ENCODE data around the gene CMIP. TPM values are rescaled to one million over a fixed set of nuclear protein-coding genes. Genes with fewer than 3 reads are reported as not detected.
A peak's percentile ranks its signal among the peaks of the same experiment; 100 is the strongest.

CMIP gene
- total RNA-seq, 2 donors from 2014 or later, result 30.1 to 95.1 TPM

DNA sequence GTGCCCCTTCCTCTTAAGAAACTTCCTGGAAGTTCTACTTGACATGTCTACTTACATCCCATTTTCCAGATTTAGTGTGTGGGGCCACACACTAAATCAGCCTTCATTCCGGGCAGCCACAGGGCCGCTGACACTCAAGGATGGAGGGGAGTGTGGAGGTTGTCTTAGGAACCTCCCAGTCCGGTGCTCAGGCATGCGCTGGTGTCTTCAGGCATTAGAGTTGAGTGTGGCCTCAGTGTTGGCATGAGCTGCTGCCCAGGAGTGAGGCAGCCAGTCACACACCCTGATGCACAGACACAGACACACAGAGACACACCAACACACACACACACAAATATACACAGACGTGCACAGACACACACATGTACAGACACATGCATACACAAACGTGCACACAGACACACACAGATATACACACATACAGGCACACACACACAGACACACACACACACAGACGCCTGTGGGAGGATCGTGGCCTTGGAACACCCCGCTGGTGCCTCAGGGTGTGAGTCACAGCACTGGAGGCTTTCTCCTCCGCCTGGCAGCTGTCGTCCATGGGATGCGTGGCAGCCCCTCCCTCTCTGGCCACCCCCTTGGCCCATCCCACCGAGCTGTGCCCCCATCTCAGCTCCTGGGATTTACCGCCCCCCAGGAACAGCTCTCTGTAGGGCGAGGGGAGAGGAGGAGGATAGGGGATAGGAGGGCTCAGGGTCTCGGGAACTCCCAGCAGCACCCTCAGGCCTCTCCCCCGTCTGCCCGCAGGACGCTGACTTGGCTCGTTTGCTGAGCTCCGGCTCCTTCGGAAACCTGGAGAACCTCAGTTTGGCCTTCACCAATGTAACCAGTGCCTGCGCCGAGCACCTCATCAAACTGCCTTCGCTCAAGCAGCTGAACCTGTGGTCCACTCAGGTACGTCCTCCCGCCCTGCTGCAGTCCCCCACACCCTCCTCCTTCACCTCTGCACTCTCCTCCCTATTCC is 258.9 kb downstream of the CMIP start:
- peaks cover 6% of the 10 kb centered on the region for H3K4me1 ChIP-seq (replicated peaks)
- no peak overlapping the region for H3K4me3 ChIP-seq
- no peak for DNase-seq (ENCODE audit: low spot score)
- H3K27ac ChIP-seq, result no peak overlapping the region
- TF ChIP-seq, protein P1, sequence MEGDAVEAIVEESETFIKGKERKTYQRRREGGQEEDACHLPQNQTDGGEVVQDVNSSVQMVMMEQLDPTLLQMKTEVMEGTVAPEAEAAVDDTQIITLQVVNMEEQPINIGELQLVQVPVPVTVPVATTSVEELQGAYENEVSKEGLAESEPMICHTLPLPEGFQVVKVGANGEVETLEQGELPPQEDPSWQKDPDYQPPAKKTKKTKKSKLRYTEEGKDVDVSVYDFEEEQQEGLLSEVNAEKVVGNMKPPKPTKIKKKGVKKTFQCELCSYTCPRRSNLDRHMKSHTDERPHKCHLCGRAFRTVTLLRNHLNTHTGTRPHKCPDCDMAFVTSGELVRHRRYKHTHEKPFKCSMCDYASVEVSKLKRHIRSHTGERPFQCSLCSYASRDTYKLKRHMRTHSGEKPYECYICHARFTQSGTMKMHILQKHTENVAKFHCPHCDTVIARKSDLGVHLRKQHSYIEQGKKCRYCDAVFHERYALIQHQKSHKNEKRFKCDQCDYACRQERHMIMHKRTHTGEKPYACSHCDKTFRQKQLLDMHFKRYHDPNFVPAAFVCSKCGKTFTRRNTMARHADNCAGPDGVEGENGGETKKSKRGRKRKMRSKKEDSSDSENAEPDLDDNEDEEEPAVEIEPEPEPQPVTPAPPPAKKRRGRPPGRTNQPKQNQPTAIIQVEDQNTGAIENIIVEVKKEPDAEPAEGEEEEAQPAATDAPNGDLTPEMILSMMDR (IDR thresholded peaks at IDR 0.05), result no peak
- TF ChIP-seq POLR2AphosphoS5 (IDR thresholded peaks at IDR 0.05) (no peak), POLR2A (IDR thresholded peaks at IDR 0.05) (no peak)
- intact Hi-C loops (cut with DNase I), result no loop called here
- no peaks in the 10 kb centered on the region for H3K27me3 ChIP-seq (replicated peaks; ENCODE audit: insufficient read depth)
- no peaks in the 10 kb centered on the region for H3K9me3 ChIP-seq
- peaks cover 0 to 8% of the 10 kb centered on the region in 2 donors for H3K36me3 ChIP-seq
- 84% methylated on average over 26 of the region's 27 CpGs for WGBS

DNA sequence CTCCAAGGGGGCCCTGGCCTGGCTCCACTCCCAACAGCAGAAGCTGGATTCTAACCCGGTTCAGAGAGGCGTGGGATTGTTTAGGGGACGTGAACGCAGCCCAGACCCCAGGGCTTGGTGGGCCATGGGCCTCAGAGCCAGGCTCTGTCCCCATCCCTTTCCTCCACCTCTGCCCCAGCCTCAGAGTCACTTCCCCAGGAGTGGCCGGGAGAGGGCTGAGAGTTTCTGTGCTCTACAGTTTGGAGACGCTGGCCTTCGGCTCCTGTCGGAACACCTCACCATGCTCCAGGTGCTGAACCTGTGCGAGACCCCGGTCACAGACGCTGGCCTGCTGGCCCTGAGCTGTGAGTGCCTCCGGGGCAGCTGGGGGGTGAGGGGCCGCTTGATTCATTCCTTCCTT is 260.7 kb downstream of the CMIP start:
- H3K9me3 ChIP-seq, result no peaks in the 10 kb centered on the region
- peaks cover 0 to 8% of the 10 kb centered on the region in 2 donors for H3K36me3 ChIP-seq
- no peak overlapping the region for H3K27ac ChIP-seq
- H3K4me3 ChIP-seq, result no peak overlapping the region
- WGBS, result 93% methylated on average over 13 of the region's 13 CpGs
- TF ChIP-seq POLR2AphosphoS5 (IDR thresholded peaks at IDR 0.05), result no peak
- TF ChIP-seq, protein P1 (IDR thresholded peaks at IDR 0.05), result no peak
- no peak for TF ChIP-seq POLR2A (IDR thresholded peaks at IDR 0.05)
- H3K27me3 ChIP-seq (replicated peaks; ENCODE audit: insufficient read depth), result no peaks in the 10 kb centered on the region
- no peak for DNase-seq (ENCODE audit: low spot score)
- H3K4me1 ChIP-seq (replicated peaks), result peaks cover 6% of the 10 kb centered on the region
- intact Hi-C loops (cut with DNase I), result no loop called here

DNA sequence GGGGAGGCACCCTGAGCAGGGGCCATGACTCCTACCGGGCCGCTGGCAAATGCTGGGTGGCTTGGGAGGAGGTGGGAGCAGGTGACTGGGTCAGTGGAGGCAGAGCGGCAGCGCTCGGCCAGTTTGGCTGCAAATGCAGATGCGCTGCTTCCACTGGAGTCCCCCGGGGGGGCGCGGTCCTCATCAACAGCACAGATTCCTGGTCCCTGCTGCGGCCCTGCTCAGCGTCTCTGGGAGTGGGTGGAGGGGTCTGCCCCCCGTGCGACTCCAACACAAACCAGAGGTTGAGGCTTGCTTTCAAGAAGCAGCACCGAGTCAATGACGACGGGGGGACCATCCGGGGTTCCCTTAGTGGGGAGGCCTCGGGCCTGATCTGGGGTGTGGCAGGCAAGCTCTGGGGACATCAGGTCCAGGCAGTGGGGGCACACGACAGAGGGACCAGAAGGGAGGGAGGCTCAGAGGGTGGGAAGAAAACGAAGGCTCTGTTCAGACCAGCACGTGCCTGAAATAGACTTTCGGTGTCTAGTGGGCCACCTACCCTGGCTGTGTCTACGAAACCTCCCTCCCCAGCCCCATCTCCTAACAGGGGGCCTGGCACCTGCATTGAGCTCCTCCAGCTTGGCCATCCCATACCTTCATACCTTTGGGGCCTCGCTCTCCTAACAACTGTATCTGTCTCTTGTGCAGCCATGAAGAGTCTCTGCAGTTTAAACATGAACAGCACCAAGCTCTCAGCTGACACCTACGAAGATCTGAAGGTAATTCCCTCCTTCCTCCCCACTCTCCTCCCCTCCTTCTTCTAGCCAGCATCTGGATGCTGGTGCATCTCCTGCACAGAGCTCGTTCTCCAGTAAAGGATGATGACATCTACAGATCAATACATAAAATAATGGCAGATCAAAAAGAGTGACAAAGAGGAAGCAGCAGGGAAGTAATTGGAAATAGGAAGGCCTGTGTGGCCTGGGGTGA is 262.0 kb downstream of the CMIP start:
- Histone ChIP-seq H3K4me1 (replicated peaks) (peaks cover 6% of the 10 kb centered on the region), H3K36me3 (peaks cover 0 to 8% of the 10 kb centered on the region in 2 donors), H3K27ac (no peak overlapping the region), H3K9me3 (no peaks in the 10 kb centered on the region), H3K4me3 (no peak overlapping the region), H3K27me3 (replicated peaks; ENCODE audit: insufficient read depth) (no peaks in the 10 kb centered on the region)
- intact Hi-C loops (cut with DNase I), result no loop called here
- DNase-seq (ENCODE audit: low spot score), result no peak
- TF ChIP-seq POLR2A (IDR thresholded peaks at IDR 0.05) (no peak), POLR2AphosphoS5 (IDR thresholded peaks at IDR 0.05) (no peak)
- TF ChIP-seq, protein P1 (IDR thresholded peaks at IDR 0.05), result no peak
- 91% methylated on average over 26 of the region's 26 CpGs for WGBS

DNA sequence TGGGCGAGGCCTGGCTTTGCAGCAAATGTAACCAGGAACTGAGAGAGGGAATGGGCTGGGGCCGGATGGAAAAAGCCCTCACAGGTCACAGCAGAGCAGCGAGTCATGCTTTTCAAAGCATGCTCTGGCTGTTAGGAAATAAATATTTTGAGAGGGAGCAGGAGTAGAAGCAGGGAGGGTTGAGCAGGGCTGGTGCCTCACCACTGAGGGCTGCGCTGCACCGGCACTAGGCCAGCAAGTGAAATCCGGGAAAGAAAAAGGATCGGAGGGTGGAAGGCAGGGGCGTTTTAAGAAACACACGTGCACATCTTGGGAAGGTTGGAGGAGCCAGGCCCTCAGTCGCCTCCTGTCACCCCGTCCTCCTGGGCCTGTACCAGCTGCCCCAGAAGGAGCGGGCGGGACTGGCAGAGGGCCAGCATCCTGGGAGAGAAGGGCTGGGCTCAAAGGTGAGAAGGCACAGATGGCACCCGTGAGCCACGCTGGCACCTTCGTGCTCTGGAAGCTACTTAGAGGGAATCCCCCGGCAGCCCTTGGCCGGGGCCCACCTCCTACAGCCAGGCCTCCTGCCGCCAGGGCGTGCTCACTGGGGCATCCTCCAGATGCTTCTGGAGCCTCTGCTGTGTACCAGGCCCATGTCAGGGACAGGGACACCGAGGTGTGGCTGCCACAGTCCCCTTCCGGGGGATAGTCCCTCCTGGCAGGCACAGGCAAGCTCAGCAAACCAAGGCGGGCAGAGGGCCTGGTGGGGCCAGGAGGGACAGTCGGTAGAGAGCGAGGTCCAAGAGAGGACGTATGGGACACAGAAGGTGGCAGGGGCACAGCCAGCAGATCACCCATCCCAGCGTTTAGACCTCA is 263.0 kb downstream of the CMIP start:
- intact Hi-C loops (cut with DNase I), result no loop called here
- 48% methylated on average over 27 of the region's 27 CpGs for WGBS
- TF ChIP-seq, protein P1 (IDR thresholded peaks at IDR 0.05), result no peak
- no peak for TF ChIP-seq POLR2AphosphoS5 (IDR thresholded peaks at IDR 0.05)
- no peak for TF ChIP-seq POLR2A (IDR thresholded peaks at IDR 0.05)
- DNase-seq (ENCODE audit: low spot score), result no peak
- peaks cover 0 to 8% of the 10 kb centered on the region in 2 donors for H3K36me3 ChIP-seq
- H3K27me3 ChIP-seq (replicated peaks; ENCODE audit: insufficient read depth), result no peaks in the 10 kb centered on the region
- H3K4me3 ChIP-seq, result no peak overlapping the region
- no peaks in the 10 kb centered on the region for H3K9me3 ChIP-seq
- peak overlapping the region in 1 of 2 donors; percentile 38 for H3K27ac ChIP-seq
- H3K4me1 ChIP-seq (replicated peaks), result peaks cover 6% of the 10 kb centered on the region

All from prostate gland (tissue), 2 donors.